Measurements from ENCODE around the gene PPP1R3G.

DNA sequence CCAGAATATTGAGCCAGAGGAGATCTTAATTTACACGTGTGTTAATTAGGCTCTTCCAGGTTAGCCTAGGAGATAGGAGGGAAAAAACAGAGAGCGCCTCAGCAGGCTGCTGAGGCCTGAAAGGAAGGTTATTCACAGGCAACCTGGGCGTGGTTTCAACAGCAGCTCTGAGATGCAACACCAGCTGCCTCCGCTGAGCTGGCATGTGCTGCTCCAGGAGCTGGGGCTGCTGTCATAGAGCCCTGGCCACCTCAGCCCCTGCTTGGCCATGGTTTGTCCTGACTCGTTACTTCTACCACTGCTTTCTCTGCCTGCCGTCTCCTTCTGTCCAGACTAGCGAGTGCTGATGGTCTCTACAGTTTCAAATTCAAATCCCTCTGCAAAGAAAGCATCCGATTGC lies 48.9 kb upstream of the PPP1R3G start:
- TF ChIP-seq, protein P1, sequence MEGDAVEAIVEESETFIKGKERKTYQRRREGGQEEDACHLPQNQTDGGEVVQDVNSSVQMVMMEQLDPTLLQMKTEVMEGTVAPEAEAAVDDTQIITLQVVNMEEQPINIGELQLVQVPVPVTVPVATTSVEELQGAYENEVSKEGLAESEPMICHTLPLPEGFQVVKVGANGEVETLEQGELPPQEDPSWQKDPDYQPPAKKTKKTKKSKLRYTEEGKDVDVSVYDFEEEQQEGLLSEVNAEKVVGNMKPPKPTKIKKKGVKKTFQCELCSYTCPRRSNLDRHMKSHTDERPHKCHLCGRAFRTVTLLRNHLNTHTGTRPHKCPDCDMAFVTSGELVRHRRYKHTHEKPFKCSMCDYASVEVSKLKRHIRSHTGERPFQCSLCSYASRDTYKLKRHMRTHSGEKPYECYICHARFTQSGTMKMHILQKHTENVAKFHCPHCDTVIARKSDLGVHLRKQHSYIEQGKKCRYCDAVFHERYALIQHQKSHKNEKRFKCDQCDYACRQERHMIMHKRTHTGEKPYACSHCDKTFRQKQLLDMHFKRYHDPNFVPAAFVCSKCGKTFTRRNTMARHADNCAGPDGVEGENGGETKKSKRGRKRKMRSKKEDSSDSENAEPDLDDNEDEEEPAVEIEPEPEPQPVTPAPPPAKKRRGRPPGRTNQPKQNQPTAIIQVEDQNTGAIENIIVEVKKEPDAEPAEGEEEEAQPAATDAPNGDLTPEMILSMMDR (IDR thresholded peaks at IDR 0.05): no peak
- TF ChIP-seq POLR2A (IDR thresholded peaks at IDR 0.05): no peak

Data from heart left ventricle (tissue), 13 donors.